GM23338 (cell line): Measurements from ENCODE around the gene HS6ST1. TPM values are rescaled to one million over a fixed set of nuclear protein-coding genes. Genes with fewer than 3 reads are reported as not detected.
"Not testable (repeated sequence)": the region's sequence is repeated elsewhere in the genome, so short reads cannot be mapped to it uniquely, and the experiment has no call there.

ENCODE experiments used
- ATAC-seq: fragments of 200-7000 bp; cut with Tn5 transposase; 3 replicates; pipeline ENCODE4 v1.9.1; 2020
- DNase-seq: peaks from one replicate; pipeline ENCODE4 v3.0.0-alpha.2; 2015; ENCODE audit warnings: low spot score
- H2AFZ ChIP-seq: fragments of 200-600 bp; sonication (generic); 2 replicates; pipeline ENCODE4 v1.8.0; 2016; ENCODE audit warnings: antibody characterized with exemption, mild to moderate bottlenecking, moderate library complexity
- H3F3A ChIP-seq: fragments of 200-600 bp; sonication (generic); replicated peaks from 2 replicates; pipeline ENCODE4 v1.8.0; 2017; ENCODE audit warnings: antibody characterized with exemption, mixed run types, low read depth
- H3K27ac ChIP-seq: fragments of 200-600 bp; sonication (generic); 2 replicates; pipeline ENCODE4 v1.6.1; 2016; ENCODE audit warnings: low read depth
- H3K27me3 ChIP-seq: fragments of 200-600 bp; sonication (generic); 2 replicates; pipeline ENCODE4 v1.8.0; 2016; ENCODE audit warnings: mild to moderate bottlenecking, mixed run types, moderate library complexity; ENCODE audit not compliant: insufficient read depth
- H3K36me3 ChIP-seq: fragments of 200-600 bp; sonication (generic); 2 replicates; pipeline ENCODE4 v1.8.0; 2016; ENCODE audit warnings: mild to moderate bottlenecking; ENCODE audit not compliant: insufficient read depth
- H3K4me1 ChIP-seq: fragments of 200-600 bp; sonication (generic); 2 replicates; pipeline ENCODE4 v1.8.0; 2016; ENCODE audit warnings: mild to moderate bottlenecking, moderate library complexity; ENCODE audit not compliant: insufficient read depth
- H3K4me2 ChIP-seq: fragments of 200-600 bp; sonication (generic); 2 replicates; pipeline ENCODE4 v1.7.1; 2017; ENCODE audit warnings: mixed run types
- H3K4me3 ChIP-seq: fragments of 200-600 bp; sonication (generic); 2 replicates; pipeline ENCODE4 v1.6.1; 2016; ENCODE audit warnings: mixed run types
- H3K79me2 ChIP-seq: fragments of 200-600 bp; sonication (generic); replicated peaks from 2 replicates; pipeline ENCODE4 v1.8.0; 2017; ENCODE audit warnings: mild to moderate bottlenecking; ENCODE audit not compliant: insufficient read depth
- H3K9me2 ChIP-seq: fragments of 200-600 bp; sonication (generic); 2 replicates; pipeline ENCODE4 v1.8.0; 2017; ENCODE audit not compliant: insufficient read depth
- H4K20me1 ChIP-seq: fragments of 200-600 bp; sonication (generic); replicated peaks from 2 replicates; pipeline ENCODE4 v1.8.0; 2017; ENCODE audit warnings: mild to moderate bottlenecking; ENCODE audit not compliant: insufficient read depth
- H3K27ac Mint-ChIP-seq: 2 replicates; pipeline ENCODE4 v1.8.0; 2020; ENCODE audit warnings: inconsistent platforms, mild to moderate bottlenecking, moderate library complexity, mixed read lengths
- H3K27me3 Mint-ChIP-seq: 3 replicates; pipeline ENCODE4 v1.8.0; 2022; ENCODE audit warnings: low read depth, mild to moderate bottlenecking, moderate library complexity, mixed read lengths, inconsistent platforms; ENCODE audit not compliant: insufficient read depth, poor library complexity
- H3K36me3 Mint-ChIP-seq: 3 replicates; pipeline ENCODE4 v1.8.0; 2021; ENCODE audit warnings: low read depth, mild to moderate bottlenecking, inconsistent platforms, moderate library complexity, mixed read lengths
- H3K4me1 Mint-ChIP-seq: 3 replicates; pipeline ENCODE4 v1.8.0; 2020; ENCODE audit warnings: mild to moderate bottlenecking, inconsistent platforms, mixed read lengths
- H3K4me3 Mint-ChIP-seq: 3 replicates; pipeline ENCODE4 v1.8.0; 2021; ENCODE audit warnings: moderate library complexity, mild to moderate bottlenecking, inconsistent platforms, mixed read lengths
- H3K9me3 Mint-ChIP-seq: 3 replicates; pipeline ENCODE4 v1.8.0; 2020; ENCODE audit warnings: moderate library complexity, mild to moderate bottlenecking, inconsistent platforms, mixed read lengths
- polyA plus RNA-seq: library from polyadenylated mRNA; unstranded; fragments of >200 nt; fragmentation: Nextera tagmentation; extraction: Ambion mirVana; gene quantifications from 2 replicates; pipeline ENCODE4 v1.2.1, GENCODE V29; 2016
- total RNA-seq: library from RNA; depleted of rRNA; stranded (reverse); fragments of >200 nt; shearing (Covaris generic); gene quantifications from 2 replicates; pipeline ENCODE4 v1.2.3, GENCODE V29; 2014

Gene HS6ST1
- total and polyA plus RNA-seq, 2 experiments from 2014 or later: 21.1 to 106 TPM

GRCh38 chr2:128268145-128268544 is 50.5 kb downstream of the HS6ST1 start:
- not testable (repeated sequence) for DNase-seq, H3K36me3 ChIP-seq, H3K9me2 ChIP-seq, H3K27ac Mint-ChIP-seq, H3K4me1 Mint-ChIP-seq, H3F3A ChIP-seq, H3K9me3 Mint-ChIP-seq, H3K36me3 Mint-ChIP-seq, H3K79me2 ChIP-seq, H3K4me1 ChIP-seq, H2AFZ ChIP-seq, H3K4me3 Mint-ChIP-seq, ATAC-seq, H3K4me3 ChIP-seq, H3K27me3 ChIP-seq, H3K4me2 ChIP-seq, H3K27ac ChIP-seq, H4K20me1 ChIP-seq
- peaks cover 15% of the 10 kb centered on the region for H3K27me3 Mint-ChIP-seq

- not testable (repeated sequence) for H3K4me1 ChIP-seq, H3K27ac Mint-ChIP-seq, H3K27me3 ChIP-seq, H3F3A ChIP-seq, H3K27ac ChIP-seq, H3K9me2 ChIP-seq, DNase-seq, ATAC-seq, H3K4me3 Mint-ChIP-seq, H3K9me3 Mint-ChIP-seq, H3K4me2 ChIP-seq, H3K36me3 ChIP-seq, H3K4me1 Mint-ChIP-seq, H3K36me3 Mint-ChIP-seq, H4K20me1 ChIP-seq, H2AFZ ChIP-seq, H3K4me3 ChIP-seq, H3K79me2 ChIP-seq
- peaks cover 17% of the 10 kb centered on the region for H3K27me3 Mint-ChIP-seq
Observed at GRCh38 chr2:128267649-128268048, 51.0 kb downstream of the HS6ST1 start.

GRCh38 chr2:128267197-128267596 is 51.5 kb downstream of the HS6ST1 start:
- not testable (repeated sequence) for H3K79me2 ChIP-seq, H2AFZ ChIP-seq, H3K27ac Mint-ChIP-seq, ATAC-seq, H3K36me3 ChIP-seq, H3K9me2 ChIP-seq, H3K9me3 Mint-ChIP-seq, H3K27ac ChIP-seq, H3K4me1 ChIP-seq, DNase-seq, H4K20me1 ChIP-seq, H3K36me3 Mint-ChIP-seq, H3K4me2 ChIP-seq, H3K27me3 ChIP-seq, H3F3A ChIP-seq, H3K4me3 Mint-ChIP-seq, H3K4me3 ChIP-seq, H3K4me1 Mint-ChIP-seq
- peaks cover 16% of the 10 kb centered on the region for H3K27me3 Mint-ChIP-seq

GRCh38 chr2:128266463-128266862 is 52.2 kb downstream of the HS6ST1 start:
- not testable (repeated sequence) for H3K9me2 ChIP-seq, H3K36me3 Mint-ChIP-seq, H3K4me1 ChIP-seq, H3F3A ChIP-seq, DNase-seq, H3K4me3 Mint-ChIP-seq, H3K36me3 ChIP-seq, H3K9me3 Mint-ChIP-seq, H4K20me1 ChIP-seq, ATAC-seq, H3K27me3 ChIP-seq, H3K4me2 ChIP-seq, H3K79me2 ChIP-seq, H3K4me1 Mint-ChIP-seq, H3K27ac ChIP-seq, H3K4me3 ChIP-seq, H3K27ac Mint-ChIP-seq, H2AFZ ChIP-seq
- H3K27me3 Mint-ChIP-seq: peaks cover 18% of the 10 kb centered on the region

GRCh38 chr2:128265608-128265993 is 53.1 kb downstream of the HS6ST1 start:
- not testable (repeated sequence) for H3K9me2 ChIP-seq, H3F3A ChIP-seq, H3K4me3 Mint-ChIP-seq, H3K9me3 Mint-ChIP-seq, H3K27me3 ChIP-seq, ATAC-seq, H3K36me3 Mint-ChIP-seq, DNase-seq, H3K36me3 ChIP-seq, H3K4me1 ChIP-seq, H3K4me3 ChIP-seq, H4K20me1 ChIP-seq, H2AFZ ChIP-seq, H3K27ac ChIP-seq, H3K27ac Mint-ChIP-seq, H3K79me2 ChIP-seq, H3K4me2 ChIP-seq
- Mint-ChIP-seq H3K27me3 (peaks cover 22% of the 10 kb centered on the region), H3K4me1 (peaks cover 13% of the 10 kb centered on the region)
